HK-2 (cell line): ENCODE data around the gene ABHD4.
A peak's percentile ranks its signal among the peaks of the same experiment; 100 is the strongest.
"Not testable (repeated sequence)": the region's sequence is repeated elsewhere in the genome, so short reads cannot be mapped to it uniquely, and the experiment has no call there.

Experiments used
- DNase-seq: peaks from one replicate; pipeline ENCODE4 v3.0.0-alpha.2; 2018; ENCODE audit not compliant: unreplicated experiment

ABHD4 gene, protein sequence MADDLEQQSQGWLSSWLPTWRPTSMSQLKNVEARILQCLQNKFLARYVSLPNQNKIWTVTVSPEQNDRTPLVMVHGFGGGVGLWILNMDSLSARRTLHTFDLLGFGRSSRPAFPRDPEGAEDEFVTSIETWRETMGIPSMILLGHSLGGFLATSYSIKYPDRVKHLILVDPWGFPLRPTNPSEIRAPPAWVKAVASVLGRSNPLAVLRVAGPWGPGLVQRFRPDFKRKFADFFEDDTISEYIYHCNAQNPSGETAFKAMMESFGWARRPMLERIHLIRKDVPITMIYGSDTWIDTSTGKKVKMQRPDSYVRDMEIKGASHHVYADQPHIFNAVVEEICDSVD

DNA sequence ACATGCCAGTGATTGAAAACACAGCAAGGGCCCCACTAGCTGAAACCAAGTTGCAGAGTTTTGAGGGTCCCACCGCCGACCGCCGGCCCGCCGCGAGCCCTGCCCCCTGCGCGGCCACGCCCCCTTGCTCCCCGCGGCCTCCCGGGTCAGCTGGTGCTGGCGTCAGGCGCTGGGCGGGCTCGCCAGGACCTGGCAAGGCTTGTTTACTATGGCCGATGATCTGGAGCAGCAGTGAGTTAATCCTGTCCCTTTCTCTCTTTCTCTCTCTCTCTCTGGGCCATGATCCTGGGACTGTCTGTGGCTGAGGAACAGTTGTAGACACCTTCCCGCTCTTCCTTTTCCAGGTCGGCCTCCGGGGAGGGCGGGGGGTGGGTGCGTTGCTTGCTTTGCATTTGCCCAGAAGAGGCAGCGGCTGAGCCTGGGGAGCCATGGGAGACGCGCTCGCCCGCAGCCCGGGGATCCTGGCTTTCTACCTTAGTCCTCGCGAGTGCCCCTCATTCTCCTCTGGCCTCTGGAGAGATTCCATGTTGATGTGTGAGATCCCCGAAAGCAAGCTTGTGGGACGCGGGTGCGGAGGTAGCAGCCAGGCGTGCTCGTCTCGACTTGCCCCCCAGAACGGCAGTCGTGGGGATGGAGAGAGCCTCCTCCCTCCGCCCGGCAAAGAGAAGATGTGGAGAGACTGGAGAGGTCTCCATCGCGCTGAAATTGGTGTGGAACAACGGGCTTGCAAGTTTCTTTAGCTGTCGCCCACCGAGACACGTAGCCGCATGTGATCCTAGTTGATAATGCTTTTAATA, at the start of gene ABHD4:
Gene ABHD4, plus strand, starts transcription at position 202 of the 797 bp plus-strand sequence. Its CDS starts 7 bp downstream, at position 209.
- peak; percentile 63 for DNase-seq

DNA sequence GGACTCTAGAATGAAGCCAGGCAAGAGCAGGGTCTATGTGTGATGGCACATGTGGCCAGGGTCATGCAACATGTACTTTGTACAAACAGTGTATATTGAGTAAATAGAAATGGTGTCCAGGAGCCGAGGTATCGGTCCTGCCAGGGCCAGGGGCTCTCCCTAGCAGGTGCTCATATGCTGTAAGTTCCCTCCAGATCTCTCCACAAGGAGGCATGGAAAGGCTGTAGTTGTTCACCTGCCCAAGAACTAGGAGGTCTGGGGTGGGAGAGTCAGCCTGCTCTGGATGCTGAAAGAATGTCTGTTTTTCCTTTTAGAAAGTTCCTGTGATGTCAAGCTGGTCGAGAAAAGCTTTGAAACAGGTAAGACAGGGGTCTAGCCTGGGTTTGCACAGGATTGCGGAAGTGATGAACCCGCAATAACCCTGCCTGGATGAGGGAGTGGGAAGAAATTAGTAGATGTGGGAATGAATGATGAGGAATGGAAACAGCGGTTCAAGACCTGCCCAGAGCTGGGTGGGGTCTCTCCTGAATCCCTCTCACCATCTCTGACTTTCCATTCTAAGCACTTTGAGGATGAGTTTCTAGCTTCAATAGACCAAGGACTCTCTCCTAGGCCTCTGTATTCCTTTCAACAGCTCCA, 48.7 kb upstream of the ABHD4 start:
- no peak for DNase-seq

DNA sequence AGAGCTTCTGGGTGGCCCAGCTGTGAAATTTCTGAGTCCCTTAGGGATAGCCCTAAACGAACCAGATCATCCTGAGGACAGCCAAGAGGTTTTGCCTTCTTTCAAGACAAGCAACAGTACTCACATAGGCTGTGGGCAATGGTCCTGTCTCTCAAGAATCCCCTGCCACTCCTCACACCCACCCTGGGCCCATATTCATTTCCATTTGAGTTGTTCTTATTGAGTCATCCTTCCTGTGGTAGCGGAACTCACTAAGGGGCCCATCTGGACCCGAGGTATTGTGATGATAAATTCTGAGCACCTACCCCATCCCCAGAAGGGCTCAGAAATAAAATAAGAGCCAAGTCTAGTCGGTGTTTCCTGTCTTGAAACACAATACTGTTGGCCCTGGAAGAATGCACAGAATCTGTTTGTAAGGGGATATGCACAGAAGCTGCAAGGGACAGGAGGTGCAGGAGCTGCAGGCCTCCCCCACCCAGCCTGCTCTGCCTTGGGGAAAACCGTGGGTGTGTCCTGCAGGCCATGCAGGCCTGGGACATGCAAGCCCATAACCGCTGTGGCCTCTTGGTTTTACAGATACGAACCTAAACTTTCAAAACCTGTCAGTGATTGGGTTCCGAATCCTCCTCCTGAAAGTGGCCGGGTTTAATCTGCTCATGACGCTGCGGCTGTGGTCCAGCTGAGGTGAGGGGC, 48.0 kb upstream of the ABHD4 start:
- DNase-seq = no peak

DNA sequence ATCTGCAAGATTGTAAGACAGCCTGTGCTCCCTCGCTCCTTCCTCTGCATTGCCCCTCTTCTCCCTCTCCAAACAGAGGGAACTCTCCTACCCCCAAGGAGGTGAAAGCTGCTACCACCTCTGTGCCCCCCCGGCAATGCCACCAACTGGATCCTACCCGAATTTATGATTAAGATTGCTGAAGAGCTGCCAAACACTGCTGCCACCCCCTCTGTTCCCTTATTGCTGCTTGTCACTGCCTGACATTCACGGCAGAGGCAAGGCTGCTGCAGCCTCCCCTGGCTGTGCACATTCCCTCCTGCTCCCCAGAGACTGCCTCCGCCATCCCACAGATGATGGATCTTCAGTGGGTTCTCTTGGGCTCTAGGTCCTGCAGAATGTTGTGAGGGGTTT, 46.5 kb upstream of the ABHD4 start:
- no peak for DNase-seq

DNA sequence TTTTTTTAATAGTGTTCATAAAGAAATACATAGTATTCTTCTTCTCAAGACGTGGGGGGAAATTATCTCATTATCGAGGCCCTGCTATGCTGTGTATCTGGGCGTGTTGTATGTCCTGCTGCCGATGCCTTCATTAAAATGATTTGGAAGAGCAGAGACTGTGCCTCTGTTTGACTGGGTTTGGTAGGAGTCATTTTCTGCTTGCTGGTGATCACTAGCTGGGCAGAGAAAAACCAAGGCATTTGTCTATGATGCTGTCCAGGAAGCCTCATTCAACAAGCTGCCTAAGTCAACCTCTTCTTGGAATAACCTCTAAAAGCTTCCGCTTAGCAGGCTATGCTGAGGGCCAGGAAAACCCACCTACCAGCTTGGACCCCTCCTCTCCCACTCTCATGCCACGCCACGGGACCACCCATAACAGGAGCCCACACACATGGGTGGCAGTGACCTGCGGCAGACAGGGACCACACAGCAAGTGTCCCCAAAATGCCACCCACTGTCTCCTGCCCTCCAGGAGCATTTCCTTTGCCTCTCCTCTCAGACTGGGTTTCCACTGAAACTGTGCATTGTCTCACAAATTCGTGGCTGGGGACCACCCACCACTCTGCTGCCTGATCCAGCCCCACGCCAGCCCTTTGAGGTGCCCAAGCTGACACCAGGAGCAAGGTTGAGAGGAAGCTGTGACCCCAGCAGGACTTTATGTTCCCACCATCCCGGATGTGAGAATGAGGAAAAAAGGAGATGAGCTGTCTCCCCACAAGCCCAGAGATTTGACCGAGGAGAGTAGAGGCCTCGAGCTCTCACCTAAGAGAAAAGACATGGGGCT, 45.9 kb upstream of the ABHD4 start:
- DNase-seq = no peak

DNA sequence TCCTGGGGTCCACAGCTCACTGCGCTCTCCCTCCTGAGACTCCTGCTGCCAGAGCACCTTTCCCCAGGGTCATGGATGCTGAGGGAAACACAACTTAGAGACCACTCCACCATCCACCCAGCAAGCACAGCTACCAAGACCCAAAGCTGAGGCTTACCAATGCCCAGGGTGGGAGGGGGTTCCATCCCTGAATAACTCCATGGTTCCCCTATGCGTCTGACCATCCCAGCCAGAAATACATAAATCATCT, 45.3 kb upstream of the ABHD4 start:
- DNase-seq = no peak

DNA sequence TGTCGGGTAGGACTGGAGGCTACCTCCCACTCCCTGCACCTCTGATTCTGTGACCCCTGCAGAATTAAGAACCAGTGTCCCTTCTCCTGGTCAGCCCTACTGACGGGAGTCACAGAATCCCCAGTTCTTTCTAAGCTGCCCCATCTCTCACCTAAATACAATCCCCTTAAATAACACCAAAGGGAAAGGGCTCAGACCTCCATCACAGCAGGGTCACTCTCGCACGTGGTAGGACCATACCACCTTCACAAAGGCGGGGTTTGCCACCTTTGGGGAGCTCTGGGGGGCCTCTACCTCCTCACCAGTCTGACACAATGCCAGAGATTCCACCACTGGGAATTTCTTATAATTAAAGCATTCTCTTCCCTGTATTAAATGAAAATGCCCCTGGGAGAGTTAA, 44.7 kb upstream of the ABHD4 start:
- no peak for DNase-seq

DNA sequence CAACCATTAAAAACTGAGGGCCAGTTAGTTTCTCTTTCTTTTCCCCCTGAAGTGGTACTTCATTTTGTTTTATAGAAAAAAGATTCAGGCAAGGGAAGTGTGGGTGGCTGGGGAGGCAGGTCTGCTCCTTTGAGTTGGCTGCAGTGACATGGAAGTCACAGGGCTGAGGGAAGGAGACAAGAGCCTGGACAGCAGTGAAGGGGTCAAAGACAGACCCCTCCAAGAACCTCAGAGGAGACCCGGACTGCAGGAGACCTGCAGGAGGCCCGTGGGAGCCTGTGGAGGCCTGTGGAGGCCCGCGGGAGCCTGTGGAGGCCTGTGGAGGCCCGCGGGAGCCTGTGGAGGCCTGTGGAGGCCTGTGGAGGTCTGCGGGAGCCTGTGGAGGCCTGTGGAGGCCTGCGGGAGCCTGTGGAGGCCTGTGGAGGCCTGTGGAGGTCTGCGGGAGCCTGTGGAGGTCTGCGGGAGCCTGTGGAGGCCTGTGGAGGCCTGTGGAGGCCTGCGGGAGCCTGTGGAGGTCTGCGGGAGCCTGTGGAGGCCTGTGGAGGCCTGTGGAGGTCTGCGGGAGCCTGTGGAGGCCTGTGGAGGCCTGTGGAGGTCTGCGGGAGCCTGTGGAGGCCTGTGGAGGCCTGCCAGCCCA, 44.1 kb upstream of the ABHD4 start:
- not testable (repeated sequence) for DNase-seq

DNA sequence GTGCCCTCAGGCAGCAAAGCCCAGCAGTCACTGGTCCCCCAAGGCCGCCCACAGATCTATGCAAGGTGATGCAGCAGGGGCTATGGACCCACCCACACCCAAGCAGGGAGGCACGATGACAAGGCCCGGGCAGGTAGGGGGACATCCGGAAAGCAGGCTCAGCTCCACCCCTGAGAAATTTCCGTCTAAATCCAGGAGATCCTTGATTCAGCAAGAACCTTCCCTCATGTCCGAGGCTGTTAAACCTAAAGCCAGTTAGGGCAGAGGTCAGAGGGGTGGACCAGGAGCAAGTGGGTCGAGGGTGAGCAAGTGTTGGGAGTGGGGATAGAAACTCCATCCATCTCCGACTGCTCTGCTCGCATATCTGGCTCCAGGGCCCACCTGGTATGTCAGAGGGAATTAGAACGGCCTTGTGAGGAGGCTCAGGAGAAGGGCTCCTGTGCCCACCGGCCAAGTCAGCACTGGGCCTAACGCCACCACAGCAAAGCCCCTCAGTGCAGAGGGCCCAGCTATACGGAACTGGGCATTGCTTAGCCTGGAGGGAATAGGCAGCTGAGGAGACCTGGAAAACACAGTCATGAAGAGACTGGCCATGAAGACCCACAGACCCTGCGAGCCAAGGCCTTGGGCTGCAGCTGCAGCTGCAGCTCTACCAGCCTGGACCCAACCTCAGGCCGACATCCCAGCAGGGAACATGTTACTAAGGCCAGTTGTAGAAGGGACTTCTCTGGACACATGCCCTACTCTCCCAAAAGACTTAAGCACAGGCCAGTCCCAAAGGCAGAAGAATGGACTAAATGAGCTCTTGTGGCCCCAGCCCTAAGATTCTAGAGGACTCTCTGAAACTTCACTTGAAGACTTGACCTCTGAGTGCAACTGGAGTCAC, 43.4 kb upstream of the ABHD4 start:
- no peak for DNase-seq

DNA sequence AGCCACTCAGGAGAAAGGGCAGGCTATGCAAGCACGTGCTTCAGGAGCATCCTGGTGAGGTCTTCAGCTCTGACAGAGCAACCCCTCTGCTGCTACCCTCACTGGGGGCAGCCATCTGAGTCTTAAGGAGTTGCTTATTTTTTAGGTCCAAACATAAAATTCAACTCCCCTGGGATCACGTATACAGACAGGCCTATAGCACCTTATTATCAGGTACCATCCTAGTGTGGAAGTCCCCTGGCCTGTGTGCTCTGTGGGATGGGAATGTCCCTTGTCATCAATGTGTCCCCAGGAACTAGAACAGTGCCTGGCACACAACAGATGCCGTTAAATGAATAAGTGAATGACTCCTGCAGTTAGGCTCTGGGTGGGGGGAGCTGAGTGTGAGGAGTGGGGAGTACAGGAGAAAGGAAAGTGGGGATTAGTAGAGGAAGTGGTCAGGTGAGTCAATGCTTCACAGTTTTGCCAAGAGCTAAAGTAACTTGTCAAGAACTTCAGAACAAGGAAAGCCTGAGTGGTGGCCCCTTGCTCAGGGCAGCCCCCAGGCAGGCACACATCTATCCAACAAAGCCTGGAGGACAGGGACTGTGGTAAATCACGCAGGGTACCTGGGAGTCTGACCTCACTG, 42.6 kb upstream of the ABHD4 start:
- no peak for DNase-seq

DNA sequence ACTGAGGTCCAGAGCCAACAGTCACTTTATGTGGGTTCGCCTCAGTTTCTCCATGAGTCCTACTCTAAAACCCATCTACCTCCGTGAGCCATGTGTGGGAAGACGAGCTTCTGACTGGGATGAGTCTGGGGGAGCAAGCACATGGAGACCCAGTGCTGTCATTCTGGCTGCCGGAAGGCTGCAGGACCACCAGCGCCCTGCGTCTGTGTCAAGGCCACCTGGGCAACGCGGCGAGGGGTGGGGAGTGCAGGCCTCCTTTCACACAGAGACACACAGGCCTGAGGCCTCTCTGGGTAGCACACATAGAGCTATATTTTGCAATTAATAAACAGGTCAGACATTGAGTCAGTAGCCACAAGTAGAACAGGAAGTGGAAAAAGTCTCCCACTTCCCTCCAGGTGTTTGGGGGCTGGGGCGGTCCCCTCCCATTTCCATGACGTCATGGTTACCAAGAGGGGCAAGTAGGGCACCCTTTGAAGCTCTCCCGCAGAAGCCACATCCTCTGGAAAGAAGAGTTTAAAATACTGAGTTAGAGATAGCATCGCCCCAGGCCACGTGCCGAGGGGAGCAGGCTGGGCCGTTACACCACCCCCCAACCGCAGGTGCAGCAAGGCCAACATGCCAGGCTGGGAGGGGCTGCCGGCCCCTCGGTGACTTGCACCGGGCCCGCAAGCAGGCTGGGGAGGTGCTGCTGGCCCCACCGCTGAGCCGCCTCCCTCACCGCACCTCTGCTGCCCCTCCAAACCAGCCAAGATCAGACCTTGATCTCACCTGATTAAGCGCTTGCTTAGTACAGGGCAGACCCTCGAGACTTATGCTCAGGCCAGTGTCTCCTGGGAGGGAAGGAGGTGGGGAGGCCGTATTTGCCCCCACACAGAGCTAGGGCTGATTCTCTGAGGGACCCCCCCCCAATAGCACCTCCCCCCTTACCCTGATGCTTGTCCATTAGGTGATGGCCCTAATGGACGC, 41.8 kb upstream of the ABHD4 start:
- DNase-seq = peak; percentile 79

DNA sequence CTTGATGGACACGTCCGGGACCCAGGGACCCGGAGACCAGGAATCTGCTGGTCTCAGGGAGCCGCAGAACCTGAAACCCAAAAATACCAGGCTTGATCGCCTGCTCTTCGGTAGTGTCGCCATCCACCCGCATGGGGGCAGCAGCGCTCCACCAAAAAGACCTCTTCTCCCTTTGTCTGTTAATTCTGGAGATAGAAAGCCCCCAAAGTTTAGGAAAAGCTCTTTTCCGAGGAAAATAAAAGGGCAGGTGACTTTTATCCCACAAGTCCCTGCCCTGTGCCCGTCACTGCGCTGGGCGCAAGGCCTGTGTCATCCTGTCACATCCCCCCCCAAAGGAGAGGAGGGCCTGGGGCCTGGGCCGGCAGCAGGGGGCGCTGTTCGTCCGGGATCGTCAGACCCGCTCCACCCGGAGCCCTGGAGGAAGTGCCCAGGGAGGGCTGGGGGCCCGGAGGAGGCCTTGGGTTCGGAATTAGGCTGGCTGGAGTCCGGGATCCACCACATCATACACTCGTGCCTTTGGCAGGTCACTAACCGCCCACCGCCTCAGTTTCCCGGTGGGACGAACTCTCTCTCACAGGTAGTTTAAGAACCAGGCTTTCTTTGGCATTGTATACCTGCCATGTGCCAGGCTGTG, 41.0 kb upstream of the ABHD4 start:
- peak; percentile 87 for DNase-seq

DNA sequence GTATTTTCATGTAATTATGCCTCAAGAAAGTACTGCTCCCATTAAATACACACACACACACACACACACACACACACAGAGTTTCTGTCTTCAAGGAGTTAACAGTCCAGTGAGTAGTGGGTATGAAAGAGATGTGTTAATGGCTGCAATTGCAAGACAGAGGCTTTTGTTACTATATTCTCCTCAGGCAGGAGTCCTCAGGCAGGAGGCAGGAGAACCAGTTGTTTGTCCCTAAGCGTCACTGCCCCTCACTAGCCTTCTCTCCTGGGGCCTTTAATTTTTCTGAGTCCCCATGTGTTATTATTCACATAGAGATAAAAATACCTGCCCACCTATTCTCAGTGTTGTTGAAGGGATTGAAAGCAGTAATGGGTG, 40.3 kb upstream of the ABHD4 start:
- DNase-seq = no peak

DNA sequence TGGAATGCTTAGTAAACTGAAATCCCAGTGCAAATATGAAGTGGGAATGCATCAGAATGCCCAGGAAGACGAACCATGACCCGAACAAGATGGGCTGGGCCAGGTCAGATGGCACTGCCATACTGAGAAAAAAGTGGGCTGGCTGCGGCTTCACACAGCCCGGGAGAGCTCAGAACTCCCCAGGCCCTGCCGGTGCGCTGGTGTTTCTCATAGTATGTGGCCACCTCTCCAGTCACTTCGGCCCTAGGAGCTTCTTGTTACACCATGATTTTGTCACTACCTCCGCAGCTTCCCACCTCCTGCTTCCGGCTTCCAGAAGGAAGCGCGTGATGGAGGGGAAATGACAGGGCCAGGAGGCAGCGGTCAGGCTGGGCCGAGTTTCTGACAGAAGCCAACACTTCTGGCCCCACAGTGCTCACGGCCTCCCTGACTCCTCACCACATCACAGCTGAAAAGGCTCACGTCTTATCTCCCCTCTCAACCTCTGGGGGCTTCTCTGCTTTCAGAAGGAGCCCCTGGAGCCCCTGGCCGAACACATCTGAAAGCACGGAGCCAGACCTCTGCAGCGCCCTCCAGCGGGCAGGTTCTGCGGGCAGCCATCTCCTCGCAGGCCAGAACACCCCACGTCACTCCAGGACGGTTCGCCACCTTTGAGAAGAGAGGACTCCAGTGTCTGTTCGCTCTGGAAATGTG, 39.7 kb upstream of the ABHD4 start:
- DNase-seq = no peak

DNA sequence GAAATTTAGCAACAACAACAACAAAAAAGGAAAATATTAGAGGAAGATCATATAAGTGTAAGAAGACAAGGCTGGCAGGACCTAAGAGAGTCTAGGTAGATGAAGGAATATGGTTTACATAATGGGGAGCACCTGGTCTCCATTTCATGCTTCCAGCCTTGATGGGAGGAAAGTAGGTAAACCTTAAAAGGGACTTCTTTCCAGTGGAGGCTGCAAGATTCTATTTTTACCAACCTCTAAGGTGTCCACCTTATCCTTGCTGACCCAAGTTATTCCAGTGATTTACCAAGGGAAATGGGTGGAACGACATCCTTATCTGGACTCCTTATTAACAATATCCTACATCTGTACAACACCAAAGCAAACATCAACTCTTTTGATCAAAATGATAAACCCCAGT, 39.1 kb upstream of the ABHD4 start:
- DNase-seq = no peak

DNA sequence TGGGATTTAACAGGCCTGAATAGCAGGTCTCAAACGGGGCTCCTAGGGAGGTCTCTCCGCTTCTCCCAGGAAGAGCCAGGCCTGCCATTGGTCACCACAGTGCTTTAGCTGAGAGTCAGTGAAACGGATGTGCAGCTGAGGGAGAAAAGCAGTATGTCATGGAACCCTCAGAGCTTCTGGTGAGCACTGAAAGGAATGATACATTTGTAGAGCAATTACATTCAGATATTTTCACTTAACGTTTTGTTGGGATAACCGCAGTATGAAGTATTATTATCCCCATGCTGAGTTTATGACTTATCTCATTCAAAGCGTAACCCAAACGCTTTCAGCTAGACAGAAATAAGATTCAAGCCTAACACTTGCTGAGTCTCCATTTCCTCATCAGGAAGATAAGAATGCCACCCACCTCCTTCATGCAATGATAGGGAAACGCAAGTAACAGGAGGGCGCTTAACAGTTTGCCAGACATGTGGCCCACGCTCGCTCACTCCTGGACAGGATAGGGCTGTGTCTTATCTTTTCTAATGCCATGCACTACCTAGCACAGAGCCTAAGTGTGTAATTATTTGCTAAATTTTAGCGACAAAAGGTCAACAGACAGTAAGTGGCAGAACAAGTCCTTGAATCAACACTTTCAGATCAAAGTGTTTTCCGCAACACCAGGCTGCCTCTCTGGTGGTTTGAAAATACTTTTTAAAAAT, 37.3 kb upstream of the ABHD4 start:
- DNase-seq = no peak

DNA sequence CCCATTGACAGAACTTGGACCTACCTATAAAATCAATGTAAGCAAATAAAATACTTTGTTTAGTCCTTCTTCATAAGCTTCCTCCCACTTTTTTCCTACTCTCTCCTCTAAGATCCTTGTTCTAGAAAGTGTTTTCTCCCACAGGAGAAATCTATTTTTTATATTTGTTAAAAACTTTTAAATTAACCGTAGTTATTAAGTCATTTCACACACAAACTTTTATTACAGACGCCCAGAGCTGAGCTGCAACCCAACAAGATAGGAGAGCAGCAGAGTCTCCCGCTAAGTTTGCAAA, 36.8 kb upstream of the ABHD4 start:
- DNase-seq = no peak
